Activated naive CD4-positive, alpha-beta T cell treated with anti-CD3 and anti-CD28 coated beads, Interleukin-2, amount 50 U/mL, for 24 hours (primary cell): ENCODE measurements around the gene HACD2.

ENCODE experiments used
- H3K27ac Mint-ChIP-seq: one replicate; pipeline ENCODE4 v1.8.0; 2021; ENCODE audit warnings: mild to moderate bottlenecking, mixed read lengths
- H3K27me3 Mint-ChIP-seq: one replicate; pipeline ENCODE4 v1.8.0; 2021; ENCODE audit warnings: mixed read lengths
- H3K36me3 Mint-ChIP-seq: one replicate; pipeline ENCODE4 v1.8.0; 2021; ENCODE audit warnings: mixed read lengths
- H3K4me1 Mint-ChIP-seq: one replicate; pipeline ENCODE4 v1.8.0; 2021; ENCODE audit warnings: mixed read lengths
- H3K4me3 Mint-ChIP-seq: one replicate; pipeline ENCODE4 v1.8.0; 2021; ENCODE audit warnings: mild to moderate bottlenecking, mixed read lengths
- H3K9me3 Mint-ChIP-seq: one replicate; pipeline ENCODE4 v1.8.0; 2021; ENCODE audit warnings: mixed read lengths

HACD2 gene

GRCh38 chr3:123527046-123527445, 57.8 kb downstream of the HACD2 start:
- peaks cover 19% of the 10 kb centered on the region for H3K36me3 Mint-ChIP-seq
- H3K27me3 Mint-ChIP-seq = no peaks in the 10 kb centered on the region
- no peaks in the 10 kb centered on the region for H3K9me3 Mint-ChIP-seq
- H3K4me1 Mint-ChIP-seq = peaks cover 52% of the 10 kb centered on the region
- H3K27ac Mint-ChIP-seq = no peak overlapping the region
- no peak overlapping the region for H3K4me3 Mint-ChIP-seq

- no peak overlapping the region for H3K27ac Mint-ChIP-seq
- peaks cover 21% of the 10 kb centered on the region for H3K36me3 Mint-ChIP-seq
- H3K27me3 Mint-ChIP-seq = no peaks in the 10 kb centered on the region
- no peaks in the 10 kb centered on the region for H3K9me3 Mint-ChIP-seq
- peaks cover 58% of the 10 kb centered on the region for H3K4me1 Mint-ChIP-seq
- H3K4me3 Mint-ChIP-seq = no peak overlapping the region
Observed at GRCh38 chr3:123526474-123526873, 58.4 kb downstream of the HACD2 start.

- H3K4me1 Mint-ChIP-seq = peaks cover 65% of the 10 kb centered on the region
- H3K4me3 Mint-ChIP-seq = no peak overlapping the region
- H3K27ac Mint-ChIP-seq = peak overlapping the region; percentile 73
Observed at GRCh38 chr3:123525433-123525832, 59.4 kb downstream of the HACD2 start.

GRCh38 chr3:123524981-123525380, 59.9 kb downstream of the HACD2 start:
- peaks cover 65% of the 10 kb centered on the region for H3K4me1 Mint-ChIP-seq
- no peak overlapping the region for H3K4me3 Mint-ChIP-seq
- H3K27me3 Mint-ChIP-seq = no peaks in the 10 kb centered on the region
- peaks cover 21% of the 10 kb centered on the region for H3K36me3 Mint-ChIP-seq
- no peaks in the 10 kb centered on the region for H3K9me3 Mint-ChIP-seq
- H3K27ac Mint-ChIP-seq = peak overlapping the region; percentile 73

More at GRCh38 chr3:123525433-123525832, 59.4 kb downstream of the HACD2 start:
- Mint-ChIP-seq H3K27me3 (no peaks in the 10 kb centered on the region), H3K36me3 (peaks cover 21% of the 10 kb centered on the region), H3K9me3 (no peaks in the 10 kb centered on the region)

- no peaks in the 10 kb centered on the region for H3K9me3 Mint-ChIP-seq
- H3K27ac Mint-ChIP-seq = peak overlapping the region; percentile 63
- peaks cover 19% of the 10 kb centered on the region for H3K36me3 Mint-ChIP-seq
- H3K4me3 Mint-ChIP-seq = peak overlapping the region; percentile 23
- H3K4me1 Mint-ChIP-seq = peaks cover 62% of the 10 kb centered on the region
- H3K27me3 Mint-ChIP-seq = no peaks in the 10 kb centered on the region
Observed at GRCh38 chr3:123523023-123523412, 61.8 kb downstream of the HACD2 start.

- peaks cover 62% of the 10 kb centered on the region for H3K4me1 Mint-ChIP-seq
- no peaks in the 10 kb centered on the region for H3K9me3 Mint-ChIP-seq
- H3K27ac Mint-ChIP-seq = peak overlapping the region; percentile 63
- no peaks in the 10 kb centered on the region for H3K27me3 Mint-ChIP-seq
- peaks cover 16% of the 10 kb centered on the region for H3K36me3 Mint-ChIP-seq
- H3K4me3 Mint-ChIP-seq = peak overlapping the region; percentile 23
Observed at GRCh38 chr3:123522320-123523022, 62.4 kb downstream of the HACD2 start.

- Mint-ChIP-seq H3K27me3 (no peaks in the 10 kb centered on the region), H3K27ac (peak overlapping the region; percentile 76), H3K9me3 (no peaks in the 10 kb centered on the region), H3K4me3 (no peak overlapping the region), H3K36me3 (peaks cover 11% of the 10 kb centered on the region), H3K4me1 (peaks cover 57% of the 10 kb centered on the region)
Observed at GRCh38 chr3:123521179-123521969, 63.5 kb downstream of the HACD2 start.

- Mint-ChIP-seq H3K36me3 (peaks cover 9% of the 10 kb centered on the region), H3K27ac (peak overlapping the region; percentile 26), H3K4me1 (peaks cover 49% of the 10 kb centered on the region), H3K4me3 (no peak overlapping the region), H3K27me3 (no peaks in the 10 kb centered on the region), H3K9me3 (no peaks in the 10 kb centered on the region)
Observed at GRCh38 chr3:123520656-123521055, 64.2 kb downstream of the HACD2 start.

GRCh38 chr3:123518892-123519485, 65.9 kb downstream of the HACD2 start:
- peaks cover 33% of the 10 kb centered on the region for H3K4me1 Mint-ChIP-seq
- H3K36me3 Mint-ChIP-seq = peaks cover 5% of the 10 kb centered on the region
- H3K27me3 Mint-ChIP-seq = no peaks in the 10 kb centered on the region
- no peak overlapping the region for H3K27ac Mint-ChIP-seq
- no peak overlapping the region for H3K4me3 Mint-ChIP-seq
- no peaks in the 10 kb centered on the region for H3K9me3 Mint-ChIP-seq

- peaks cover 12% of the 10 kb centered on the region for H3K36me3 Mint-ChIP-seq
- H3K9me3 Mint-ChIP-seq = no peaks in the 10 kb centered on the region
- no peaks in the 10 kb centered on the region for H3K4me1 Mint-ChIP-seq
- H3K4me3 Mint-ChIP-seq = no peak overlapping the region
- H3K27me3 Mint-ChIP-seq = no peaks in the 10 kb centered on the region
- no peak overlapping the region for H3K27ac Mint-ChIP-seq
Observed at GRCh38 chr3:123511726-123512125, 73.1 kb downstream of the HACD2 start.

GRCh38 chr3:123511084-123511483, 73.8 kb downstream of the HACD2 start:
- H3K9me3 Mint-ChIP-seq = no peaks in the 10 kb centered on the region
- H3K27ac Mint-ChIP-seq = no peak overlapping the region
- H3K4me1 Mint-ChIP-seq = no peaks in the 10 kb centered on the region
- no peaks in the 10 kb centered on the region for H3K27me3 Mint-ChIP-seq
- peaks cover 12% of the 10 kb centered on the region for H3K36me3 Mint-ChIP-seq
- no peak overlapping the region for H3K4me3 Mint-ChIP-seq

GRCh38 chr3:123508178-123508577, 76.7 kb downstream of the HACD2 start:
- Mint-ChIP-seq H3K27ac (no peak overlapping the region), H3K36me3 (peaks cover 10% of the 10 kb centered on the region), H3K27me3 (no peaks in the 10 kb centered on the region)

GRCh38 chr3:123505820-123506219, 79.0 kb downstream of the HACD2 start:
- Mint-ChIP-seq H3K27me3 (no peaks in the 10 kb centered on the region), H3K4me3 (no peak overlapping the region), H3K9me3 (no peaks in the 10 kb centered on the region), H3K27ac (no peak overlapping the region), H3K36me3 (peaks cover 2% of the 10 kb centered on the region), H3K4me1 (no peaks in the 10 kb centered on the region)

More at GRCh38 chr3:123508178-123508577, 76.7 kb downstream of the HACD2 start:
- Mint-ChIP-seq H3K4me3 (no peak overlapping the region), H3K4me1 (no peaks in the 10 kb centered on the region), H3K9me3 (no peaks in the 10 kb centered on the region)

- H3K27me3 Mint-ChIP-seq = no peaks in the 10 kb centered on the region
- no peaks in the 10 kb centered on the region for H3K4me1 Mint-ChIP-seq
- no peaks in the 10 kb centered on the region for H3K9me3 Mint-ChIP-seq
- H3K4me3 Mint-ChIP-seq = no peak overlapping the region
- no peak overlapping the region for H3K27ac Mint-ChIP-seq
- peaks cover 4% of the 10 kb centered on the region for H3K36me3 Mint-ChIP-seq
Observed at GRCh38 chr3:123503203-123503602, 81.7 kb downstream of the HACD2 start.

- H3K36me3 Mint-ChIP-seq = peaks cover 12% of the 10 kb centered on the region
- H3K4me1 Mint-ChIP-seq = no peaks in the 10 kb centered on the region
- no peak overlapping the region for H3K4me3 Mint-ChIP-seq
Observed at GRCh38 chr3:123499322-123499721, 85.5 kb downstream of the HACD2 start.

GRCh38 chr3:123498761-123499160, 86.1 kb downstream of the HACD2 start:
- Mint-ChIP-seq H3K9me3 (no peaks in the 10 kb centered on the region), H3K4me3 (no peak overlapping the region), H3K27me3 (no peaks in the 10 kb centered on the region), H3K27ac (no peak overlapping the region), H3K36me3 (peaks cover 12% of the 10 kb centered on the region), H3K4me1 (no peaks in the 10 kb centered on the region)

More at GRCh38 chr3:123499322-123499721, 85.5 kb downstream of the HACD2 start:
- Mint-ChIP-seq H3K27ac (no peak overlapping the region), H3K27me3 (no peaks in the 10 kb centered on the region), H3K9me3 (no peaks in the 10 kb centered on the region)
